T-helper 22 cell (primary cell): ENCODE measurements around the gene TMEM256.

Experiments used
- DNase-seq: peaks from one replicate; pipeline ENCODE4 v3.0.0-alpha.2; 2020; ENCODE audit warnings: low read depth

Gene TMEM256

GRCh38 chr17:7407485-7408251, 3.8 kb upstream of the TMEM256 start, which contains the start of gene NLGN2:
Gene NLGN2, plus strand, starts transcription at chr17:7407845. Its CDS starts 411 bp downstream, at chr17:7408256.
- DNase-seq: no peak

DNA sequence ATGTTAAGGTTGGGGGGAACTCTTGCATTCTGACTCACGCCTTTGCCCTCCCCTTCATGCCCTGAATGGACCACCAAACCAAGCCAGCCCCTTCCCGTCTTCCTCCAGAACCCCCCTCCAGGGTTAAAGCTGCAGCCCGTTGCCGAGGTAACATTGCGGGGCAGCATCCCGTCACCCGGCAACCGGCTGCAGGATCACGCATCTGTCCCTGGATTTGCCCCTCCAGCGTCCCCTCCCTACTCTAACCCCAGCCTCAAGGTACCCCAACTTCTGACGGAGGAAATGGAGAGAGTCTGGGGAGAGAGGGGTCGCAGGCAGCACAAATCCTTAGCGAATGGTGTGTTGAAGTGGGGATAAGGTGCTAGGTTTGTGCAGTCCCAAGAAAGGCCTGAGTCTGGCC, 3.2 kb upstream of the TMEM256 start:
- no peak for DNase-seq

DNA sequence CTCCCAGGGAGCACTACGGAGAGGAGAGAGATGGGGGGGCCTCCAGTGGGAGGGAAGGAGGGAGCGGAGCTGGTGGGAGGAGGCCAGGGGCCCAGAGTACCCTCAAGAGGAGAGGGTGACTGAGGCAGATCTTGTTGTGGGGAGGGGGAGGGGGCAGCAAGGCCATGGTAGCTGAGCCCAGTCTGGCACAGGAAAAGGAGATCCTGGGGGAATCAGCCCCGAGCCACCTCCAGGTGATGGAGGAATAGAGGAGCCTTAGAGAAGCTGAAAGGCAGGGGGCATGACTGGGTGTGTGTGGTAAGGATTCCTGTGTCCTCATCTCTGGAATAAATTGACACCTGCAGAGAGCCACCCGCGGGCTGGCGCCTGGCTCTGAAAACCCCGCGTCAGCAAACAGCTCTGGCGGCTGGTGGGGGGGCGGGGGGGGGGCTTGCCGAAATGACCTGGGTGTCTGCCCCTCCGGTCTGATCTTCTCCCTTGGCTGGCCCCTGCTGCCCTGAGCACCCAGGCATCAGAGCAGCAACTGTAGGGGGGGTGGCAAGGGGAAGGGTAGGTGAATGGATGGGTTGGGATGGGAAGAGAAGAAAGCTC, 2.4 kb upstream of the TMEM256 start:
- no peak for DNase-seq

- DNase-seq: no peak
Observed at GRCh38 chr17:7405350-7406234, 1.7 kb upstream of the TMEM256 start.

GRCh38 chr17:7404737-7405349, 946 bp upstream of the TMEM256 start:
- DNase-seq: peak; percentile 64

- no peak for DNase-seq
Observed at GRCh38 chr17:7403727-7403976, 245 bp downstream of the TMEM256 start.

DNA sequence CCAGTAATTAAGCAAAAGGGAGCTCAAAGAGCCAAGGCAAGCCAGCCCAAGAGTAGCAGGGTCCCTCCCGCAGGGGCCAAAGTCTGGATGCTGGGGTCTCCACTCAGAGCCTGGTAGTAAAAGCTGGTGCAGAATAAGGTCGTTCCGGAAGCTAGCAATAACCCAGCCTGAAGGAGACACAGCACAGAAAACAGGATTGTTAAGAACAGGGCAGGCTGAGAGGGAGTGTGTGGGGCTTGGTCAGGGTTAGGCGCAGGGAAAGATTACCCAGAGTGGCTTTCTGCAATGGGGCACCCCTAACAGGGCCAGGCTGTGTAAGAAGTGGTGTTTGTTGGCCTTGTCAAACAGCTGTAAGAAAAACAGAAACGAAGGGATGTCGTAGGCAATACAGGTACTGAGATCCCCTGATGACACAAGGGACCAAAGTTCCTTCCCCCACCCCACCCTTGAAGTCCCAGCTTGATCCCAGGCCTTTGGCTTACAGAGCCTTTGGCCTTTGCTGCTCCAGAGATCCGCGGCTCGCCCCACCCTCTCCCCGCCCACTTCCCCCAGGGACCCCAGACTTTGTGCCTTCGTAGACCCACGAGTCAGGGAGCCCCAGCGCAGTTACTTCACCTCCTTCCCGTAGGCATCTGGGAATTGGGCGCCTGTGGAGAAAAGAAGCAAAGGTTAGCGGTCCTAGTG, 712 bp downstream of the TMEM256 start:
- peak; percentile 14 for DNase-seq

DNA sequence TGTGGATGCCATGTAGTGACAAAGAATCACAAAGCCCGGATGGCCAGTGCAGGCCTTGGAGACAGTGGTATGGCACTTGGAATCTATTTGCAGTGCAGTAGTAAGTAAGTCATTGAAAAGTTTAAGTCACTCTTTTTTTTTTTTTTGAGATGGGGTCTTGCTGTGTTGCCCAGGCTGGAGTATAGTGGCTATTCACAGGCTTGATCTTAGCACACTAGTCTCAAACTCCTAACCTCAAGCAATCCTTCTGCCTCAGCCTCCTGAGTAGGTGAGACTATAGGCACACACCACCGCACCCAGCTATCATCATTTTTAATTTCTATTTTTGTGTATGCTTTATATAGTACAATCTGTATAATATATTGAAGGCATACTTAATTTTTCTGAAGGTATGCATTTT, 5.3 kb downstream of the TMEM256 start:
- DNase-seq: no peak

GRCh38 chr17:7396147-7396546, 7.8 kb downstream of the TMEM256 start:
- DNase-seq: no peak

- DNase-seq: peak; percentile 70
Observed at GRCh38 chr17:7394452-7395191, 9.3 kb downstream of the TMEM256 start, which contains the start of gene PLSCR3. Gene PLSCR3, minus strand, starts transcription at chr17:7394525. Its CDS starts 415 bp downstream, at chr17:7394110.

GRCh38 chr17:7393613-7394451, 10.1 kb downstream of the TMEM256 start:
- DNase-seq: peak; percentile 68

DNA sequence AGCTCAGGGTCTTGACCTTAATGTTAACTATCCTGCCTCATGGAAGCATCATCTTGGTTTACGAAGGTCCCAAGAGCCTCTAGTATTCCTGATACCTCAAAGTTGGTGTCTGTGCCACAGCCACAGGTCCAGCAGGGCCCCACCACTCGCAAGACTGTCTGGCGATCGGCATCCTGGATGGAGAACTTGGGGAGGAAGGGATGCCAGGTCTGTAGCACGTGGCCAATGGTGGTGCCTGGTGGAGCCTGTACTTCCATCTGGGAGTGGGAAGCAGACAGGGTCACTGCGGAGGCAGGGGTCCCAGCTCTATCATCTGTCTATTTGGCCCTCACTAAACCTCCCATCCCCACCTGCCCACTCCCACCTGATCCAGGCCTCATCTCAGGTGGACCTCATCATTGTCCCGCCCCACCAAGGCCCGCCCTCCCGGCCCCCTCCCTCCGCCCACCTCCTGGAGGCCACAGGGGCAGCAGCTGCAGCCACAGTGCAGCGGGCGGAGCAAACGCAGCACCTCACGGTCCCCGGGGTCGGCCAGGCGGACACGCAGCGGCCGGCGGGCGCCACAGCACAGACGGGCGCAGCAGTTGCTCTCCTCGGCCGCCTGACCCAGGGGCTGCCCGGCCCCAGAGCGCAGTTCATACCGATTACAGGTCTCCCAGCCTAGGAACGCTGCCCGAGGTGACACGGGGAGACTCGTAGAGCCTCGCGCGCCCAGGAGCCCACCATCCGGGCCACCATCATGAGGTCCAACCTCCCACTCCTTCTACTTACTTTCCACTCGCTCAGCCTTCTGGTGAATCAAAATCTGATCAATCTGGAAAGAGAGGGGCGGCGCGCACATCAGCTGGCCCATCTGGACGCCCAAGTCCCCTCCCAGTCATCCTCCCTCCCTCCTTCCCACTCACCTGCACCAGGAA, 10.9 kb downstream of the TMEM256 start:
- DNase-seq: no peak

DNA sequence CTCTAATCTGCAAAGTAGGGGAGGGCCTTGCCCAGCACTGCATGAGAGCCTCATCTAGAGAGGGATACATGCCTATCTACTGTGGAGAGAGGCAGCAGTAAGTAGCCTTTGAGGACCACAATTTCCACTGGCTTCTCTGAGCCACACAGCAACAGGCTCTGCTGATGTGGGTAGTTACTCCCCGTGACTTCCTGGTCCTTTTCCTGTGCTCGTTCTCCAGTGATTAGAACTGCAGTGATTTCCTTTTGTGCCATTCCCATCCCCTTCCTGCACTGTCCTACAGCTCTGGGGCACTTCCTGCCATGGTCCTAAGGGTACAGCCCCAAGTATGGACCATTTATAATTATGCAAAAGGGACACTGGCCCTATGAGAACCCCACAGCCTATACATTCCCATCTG, 12.6 kb downstream of the TMEM256 start:
- no peak for DNase-seq

DNA sequence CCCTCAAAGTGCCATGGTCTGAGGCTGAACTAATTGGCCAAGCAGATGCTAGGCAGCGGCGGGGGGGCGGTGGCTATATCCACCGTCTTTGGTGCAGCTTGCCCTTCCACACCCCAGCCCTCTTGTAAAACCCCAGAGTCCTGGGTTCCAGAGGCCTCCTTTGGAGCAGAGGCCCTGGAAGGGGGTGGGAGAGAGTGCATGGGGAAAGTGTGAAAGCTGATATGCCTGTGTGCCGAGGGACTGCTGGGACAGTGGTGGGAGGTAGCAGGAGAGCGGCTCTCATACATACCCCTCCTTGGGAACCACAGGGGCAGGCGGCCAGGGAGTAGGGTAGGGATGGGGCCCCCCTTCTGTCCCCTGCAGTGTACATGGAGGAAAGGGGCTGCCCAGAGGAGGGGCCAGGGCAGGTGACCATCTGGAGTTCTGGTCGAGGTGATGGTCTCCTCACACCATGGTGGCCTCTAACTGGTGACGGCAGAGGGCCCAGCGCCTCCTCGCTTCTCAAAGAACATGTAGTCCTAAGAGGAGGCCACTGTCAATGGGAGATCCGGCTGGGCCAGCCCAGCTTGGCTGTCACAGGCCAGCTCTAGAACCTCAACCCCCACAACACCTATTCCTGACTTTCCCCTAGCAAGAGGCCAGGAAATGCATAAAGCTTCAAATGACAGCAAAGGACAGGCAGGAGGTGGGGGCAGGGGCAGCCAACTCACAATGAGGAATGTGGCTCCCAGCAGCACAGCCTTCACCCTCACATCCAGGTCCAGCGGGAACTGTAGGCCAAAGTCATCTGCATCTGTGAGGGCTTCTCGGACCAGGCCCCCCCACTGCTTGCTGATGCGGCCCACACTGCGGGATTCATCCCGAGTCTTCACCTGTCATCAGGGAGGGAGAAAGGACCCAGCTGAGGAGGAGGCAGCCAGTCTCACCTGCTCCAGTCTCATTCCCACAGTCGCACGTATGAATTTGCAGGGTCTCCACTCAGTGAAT, 13.7 kb downstream of the TMEM256 start:
- DNase-seq: no peak

- DNase-seq: no peak
Observed at GRCh38 chr17:7388856-7389255, 15.0 kb downstream of the TMEM256 start.

DNA sequence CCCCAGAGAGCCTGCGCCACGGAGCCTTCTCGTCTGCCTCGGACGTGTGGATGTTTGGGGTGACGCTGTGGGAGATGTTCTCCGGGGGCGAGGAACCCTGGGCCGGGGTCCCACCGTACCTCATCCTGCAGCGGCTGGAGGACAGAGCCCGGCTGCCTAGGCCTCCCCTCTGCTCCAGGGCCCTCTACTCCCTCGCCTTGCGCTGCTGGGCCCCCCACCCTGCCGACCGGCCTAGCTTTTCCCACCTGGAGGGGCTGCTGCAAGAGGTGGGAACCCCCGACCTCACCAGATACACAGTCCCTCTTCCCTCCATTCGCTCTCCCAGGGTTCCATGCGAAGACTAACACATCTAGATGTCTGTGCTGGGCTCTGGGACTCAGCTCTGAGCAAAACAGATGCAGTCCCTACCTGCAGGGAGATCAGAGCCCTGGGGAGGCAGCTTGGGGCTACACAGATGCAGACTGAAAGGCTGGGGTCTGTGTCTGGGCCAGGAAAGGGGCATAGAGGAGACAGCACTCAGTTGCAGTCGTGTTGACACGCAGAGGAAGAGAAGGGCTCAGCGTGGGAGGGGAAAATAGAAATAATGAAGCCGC, 19.3 kb downstream of the TMEM256 start:
- DNase-seq: no peak

GRCh38 chr17:7383742-7384488, 20.0 kb downstream of the TMEM256 start:
- DNase-seq: peak; percentile 70
